ENCODE data around the gene NHEJ1.

NHEJ1 gene

DNA sequence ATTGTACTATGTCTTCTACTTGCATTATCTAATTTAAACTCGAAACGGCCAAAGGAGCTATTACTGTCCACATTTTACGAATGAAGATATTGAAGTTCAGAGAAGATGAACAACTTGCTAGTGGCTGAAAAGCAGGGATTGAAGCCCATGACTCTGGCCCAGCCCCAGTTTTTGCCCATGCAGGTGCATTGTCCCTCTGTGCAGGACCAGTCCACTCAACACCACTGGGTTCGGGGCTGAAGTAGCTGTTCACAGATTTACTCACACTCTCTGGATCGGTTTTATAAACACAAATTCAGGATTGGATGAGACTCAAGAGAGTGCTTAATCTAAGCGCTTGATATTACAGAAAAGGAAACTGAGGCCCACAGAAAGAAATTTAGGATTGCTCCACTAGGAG lies 98.5 kb downstream of the NHEJ1 start:
- Histone ChIP-seq H3K36me3 (ENCODE audit: control insufficient read depth in 2 of 2, insufficient read depth in 2 of 2, low read length in 2 of 2) (no peaks in the 10 kb centered on the region), H3K9me3 (ENCODE audit: control insufficient read depth in 2 of 2, low read length in 2 of 2) (no peaks in the 10 kb centered on the region), H3K9ac (ENCODE audit: low read length in 2 of 2) (no peak overlapping the region), H3K27me3 (ENCODE audit: control insufficient read depth in 1 of 2, insufficient read depth in 2 of 2, low read length in 2 of 2) (peaks cover 46 to 58% of the 10 kb centered on the region in 2 donors), H3K4me3 (ENCODE audit: low read length in 2 of 2) (no peak overlapping the region), H3K27ac (ENCODE audit: low read length) (no peak overlapping the region), H3K4me1 (ENCODE audit: control insufficient read depth, insufficient read depth, low read length) (peaks cover 37% of the 10 kb centered on the region)

- Histone ChIP-seq H3K4me1 (ENCODE audit: control insufficient read depth, insufficient read depth, low read length) (peaks cover 37% of the 10 kb centered on the region), H3K36me3 (ENCODE audit: control insufficient read depth in 2 of 2, insufficient read depth in 2 of 2, low read length in 2 of 2) (no peaks in the 10 kb centered on the region), H3K27ac (ENCODE audit: low read length) (no peak within 1 kb of the TSS), H3K4me3 (ENCODE audit: low read length in 2 of 2) (peak within 1 kb of the TSS in 1 of 2 donors; percentile 47), H3K27me3 (ENCODE audit: control insufficient read depth in 1 of 2, insufficient read depth in 2 of 2, low read length in 2 of 2) (peaks cover 55 to 66% of the 10 kb centered on the region in 2 donors), H3K9ac (ENCODE audit: low read length in 2 of 2) (no peak within 1 kb of the TSS), H3K9me3 (ENCODE audit: control insufficient read depth in 2 of 2, low read length in 2 of 2) (no peaks in the 10 kb centered on the region)
Observed at GRCh38 chr2:219060821-219061791, 99.5 kb downstream of the NHEJ1 start, which contains the start of gene IHH. TSS of gene IHH (minus strand) at chr2:219060921. CDS start at chr2:219060467, 454 bp downstream.

DNA sequence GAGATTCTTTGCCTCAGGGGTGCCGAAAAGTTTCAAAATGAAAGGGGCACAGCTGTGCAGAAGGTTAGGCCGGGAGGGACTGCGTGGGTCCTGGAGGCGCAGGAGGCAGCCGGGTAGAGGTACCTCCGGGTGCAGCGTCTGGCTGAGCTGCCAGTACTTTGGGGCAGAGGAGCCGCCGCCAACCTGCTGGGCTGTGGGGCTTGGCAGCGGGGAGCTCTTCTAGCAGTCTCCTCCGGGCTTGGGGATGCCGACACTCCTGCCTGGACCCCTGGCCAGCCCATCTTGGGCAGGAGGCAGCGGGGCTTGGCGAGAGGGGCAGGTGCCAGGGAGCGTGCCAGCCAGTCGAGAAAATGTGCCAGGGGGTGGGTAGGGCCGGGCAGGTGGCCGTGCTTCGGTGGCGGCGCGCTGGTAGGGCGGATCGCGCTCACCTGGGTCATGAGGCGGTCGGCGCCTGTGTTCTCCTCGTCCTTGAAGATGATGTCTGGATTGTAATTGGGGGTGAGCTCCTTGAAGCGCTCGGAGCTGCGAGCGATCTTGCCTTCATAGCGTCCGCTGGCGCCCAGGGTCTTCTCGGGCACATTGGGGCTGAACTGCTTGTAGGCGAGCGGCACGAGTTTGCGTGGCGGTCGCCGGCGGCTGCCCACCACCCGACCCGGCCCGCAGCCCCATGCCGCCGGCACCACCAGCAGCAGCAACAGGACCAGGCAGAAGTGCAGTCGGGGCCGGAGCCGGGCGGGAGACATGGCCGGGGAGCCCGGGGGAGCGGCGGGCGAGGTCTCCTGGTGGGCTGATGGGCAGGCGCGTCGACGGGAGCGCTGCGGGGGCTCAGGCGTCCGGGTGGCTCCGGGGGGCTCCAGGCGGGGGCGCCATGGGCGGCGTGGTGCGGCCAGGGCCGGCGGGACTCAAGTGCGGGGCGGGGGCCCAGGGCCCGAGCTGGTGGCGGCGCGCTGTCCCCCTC lies 100.6 kb downstream of the NHEJ1 start:
- peaks cover 61 to 71% of the 10 kb centered on the region in 2 donors for H3K27me3 ChIP-seq (ENCODE audit: control insufficient read depth in 1 of 2, insufficient read depth in 2 of 2, low read length in 2 of 2)
- H3K4me1 ChIP-seq (ENCODE audit: control insufficient read depth, insufficient read depth, low read length), result peaks cover 37% of the 10 kb centered on the region
- peak overlapping the region; percentile 11 to 40 for H3K4me3 ChIP-seq (ENCODE audit: low read length in 2 of 2)
- H3K9me3 ChIP-seq (ENCODE audit: control insufficient read depth in 2 of 2, low read length in 2 of 2), result no peaks in the 10 kb centered on the region
- H3K9ac ChIP-seq (ENCODE audit: low read length in 2 of 2), result no peak overlapping the region
- H3K27ac ChIP-seq (ENCODE audit: low read length), result no peak overlapping the region
- no peaks in the 10 kb centered on the region for H3K36me3 ChIP-seq (ENCODE audit: control insufficient read depth in 2 of 2, insufficient read depth in 2 of 2, low read length in 2 of 2)

DNA sequence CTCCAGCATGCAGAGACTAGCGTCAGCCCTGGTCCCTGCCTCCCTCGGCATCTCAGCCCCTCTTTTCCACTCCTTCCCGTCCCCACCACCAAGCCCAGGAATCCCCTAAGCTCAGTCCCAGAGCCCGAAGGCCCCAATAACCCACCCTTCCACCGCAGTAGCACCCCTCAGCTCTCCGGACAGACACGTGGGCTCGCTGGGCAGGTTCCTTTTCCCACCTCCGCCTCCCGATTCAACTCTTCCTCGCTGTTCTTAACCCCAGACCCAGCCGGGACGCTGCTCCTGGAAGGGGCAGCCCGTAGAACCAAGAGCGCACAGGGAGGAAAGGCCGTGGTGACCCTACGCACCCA lies 101.3 kb downstream of the NHEJ1 start:
- Histone ChIP-seq H3K9me3 (ENCODE audit: control insufficient read depth in 2 of 2, low read length in 2 of 2) (no peaks in the 10 kb centered on the region), H3K36me3 (ENCODE audit: control insufficient read depth in 2 of 2, insufficient read depth in 2 of 2, low read length in 2 of 2) (no peaks in the 10 kb centered on the region), H3K27ac (ENCODE audit: low read length) (no peak overlapping the region), H3K27me3 (ENCODE audit: control insufficient read depth in 1 of 2, insufficient read depth in 2 of 2, low read length in 2 of 2) (peaks cover 64 to 71% of the 10 kb centered on the region in 2 donors), H3K4me3 (ENCODE audit: low read length in 2 of 2) (peak overlapping the region; percentile 11 to 40), H3K9ac (ENCODE audit: low read length in 2 of 2) (no peak overlapping the region), H3K4me1 (ENCODE audit: control insufficient read depth, insufficient read depth, low read length) (peaks cover 37% of the 10 kb centered on the region)

- Histone ChIP-seq H3K27ac (ENCODE audit: low read length) (no peak overlapping the region), H3K27me3 (ENCODE audit: control insufficient read depth in 1 of 2, insufficient read depth in 2 of 2, low read length in 2 of 2) (peaks cover 64 to 71% of the 10 kb centered on the region in 2 donors), H3K4me1 (ENCODE audit: control insufficient read depth, insufficient read depth, low read length) (peaks cover 37% of the 10 kb centered on the region), H3K9ac (ENCODE audit: low read length in 2 of 2) (no peak overlapping the region), H3K4me3 (ENCODE audit: low read length in 2 of 2) (peak overlapping the region in 1 of 2 donors; percentile 55), H3K9me3 (ENCODE audit: control insufficient read depth in 2 of 2, low read length in 2 of 2) (no peaks in the 10 kb centered on the region), H3K36me3 (ENCODE audit: control insufficient read depth in 2 of 2, insufficient read depth in 2 of 2, low read length in 2 of 2) (no peaks in the 10 kb centered on the region)
Observed at GRCh38 chr2:219058541-219059374, 101.9 kb downstream of the NHEJ1 start.

- H3K4me3 ChIP-seq (ENCODE audit: low read length in 2 of 2), result peak overlapping the region; percentile 22 to 55
Observed at GRCh38 chr2:219057709-219058540, 102.7 kb downstream of the NHEJ1 start.

DNA sequence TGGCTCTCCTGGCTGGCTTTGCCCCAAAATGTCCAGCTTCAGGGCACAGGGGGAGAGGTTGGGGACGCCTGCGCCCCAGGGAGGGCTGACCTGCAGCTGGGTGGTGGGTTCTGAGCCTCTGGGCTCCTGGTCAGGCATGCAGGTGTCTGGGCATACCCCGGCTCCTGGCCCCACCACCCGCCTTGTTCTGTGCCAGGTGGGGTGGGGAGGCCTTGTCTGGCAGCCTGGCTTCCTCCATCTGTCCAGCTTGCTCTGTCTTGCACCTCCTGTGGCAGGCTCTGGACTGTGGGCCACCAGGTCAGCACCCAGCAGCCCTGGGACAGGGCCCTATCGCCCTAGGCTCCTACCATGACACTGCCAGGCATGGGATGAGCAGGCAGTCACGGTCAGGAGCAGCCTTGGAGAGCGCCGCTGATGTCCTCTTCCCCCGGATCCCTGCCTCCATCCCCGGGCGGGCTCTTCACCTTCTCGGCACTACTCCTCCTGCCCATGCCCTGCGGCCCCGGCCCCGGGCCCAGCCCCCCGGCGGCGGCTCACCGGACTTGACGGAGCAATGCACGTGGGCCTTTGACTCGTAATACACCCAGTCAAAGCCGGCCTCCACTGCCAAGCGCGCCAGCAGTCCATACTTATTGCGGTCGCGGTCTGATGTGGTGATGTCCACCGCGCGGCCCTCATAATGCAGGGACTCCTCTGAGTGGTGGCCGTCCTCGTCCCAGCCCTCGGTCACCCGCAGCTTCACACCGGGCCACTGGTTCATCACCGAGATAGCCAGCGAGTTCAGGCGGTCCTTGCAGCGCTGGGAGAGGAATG lies 103.5 kb downstream of the NHEJ1 start:
- peaks cover 37% of the 10 kb centered on the region for H3K4me1 ChIP-seq (ENCODE audit: control insufficient read depth, insufficient read depth, low read length)
- peak overlapping the region; percentile 22 to 55 for H3K4me3 ChIP-seq (ENCODE audit: low read length in 2 of 2)
- H3K9me3 ChIP-seq (ENCODE audit: control insufficient read depth in 2 of 2, low read length in 2 of 2), result no peaks in the 10 kb centered on the region
- H3K27ac ChIP-seq (ENCODE audit: low read length), result no peak overlapping the region
- H3K27me3 ChIP-seq (ENCODE audit: control insufficient read depth in 1 of 2, insufficient read depth in 2 of 2, low read length in 2 of 2), result peaks cover 55 to 63% of the 10 kb centered on the region in 2 donors
- H3K36me3 ChIP-seq (ENCODE audit: control insufficient read depth in 2 of 2, insufficient read depth in 2 of 2, low read length in 2 of 2), result no peaks in the 10 kb centered on the region
- H3K9ac ChIP-seq (ENCODE audit: low read length in 2 of 2), result no peak overlapping the region

More at GRCh38 chr2:219057709-219058540, 102.7 kb downstream of the NHEJ1 start:
- Histone ChIP-seq H3K9me3 (ENCODE audit: control insufficient read depth in 2 of 2, low read length in 2 of 2) (no peaks in the 10 kb centered on the region), H3K36me3 (ENCODE audit: control insufficient read depth in 2 of 2, insufficient read depth in 2 of 2, low read length in 2 of 2) (no peaks in the 10 kb centered on the region), H3K4me1 (ENCODE audit: control insufficient read depth, insufficient read depth, low read length) (peaks cover 37% of the 10 kb centered on the region), H3K27me3 (ENCODE audit: control insufficient read depth in 1 of 2, insufficient read depth in 2 of 2, low read length in 2 of 2) (peaks cover 60 to 71% of the 10 kb centered on the region in 2 donors), H3K9ac (ENCODE audit: low read length in 2 of 2) (no peak overlapping the region), H3K27ac (ENCODE audit: low read length) (no peak overlapping the region)

GRCh38 chr2:219056176-219056895 lies 104.3 kb downstream of the NHEJ1 start:
- H3K4me1 ChIP-seq (ENCODE audit: control insufficient read depth, insufficient read depth, low read length), result peaks cover 37% of the 10 kb centered on the region
- H3K36me3 ChIP-seq (ENCODE audit: control insufficient read depth in 2 of 2, insufficient read depth in 2 of 2, low read length in 2 of 2), result no peaks in the 10 kb centered on the region
- H3K27me3 ChIP-seq (ENCODE audit: control insufficient read depth in 1 of 2, insufficient read depth in 2 of 2, low read length in 2 of 2), result peaks cover 50 to 55% of the 10 kb centered on the region in 2 donors

More at GRCh38 chr2:219056176-219056895, 104.3 kb downstream of the NHEJ1 start:
- no peak overlapping the region for H3K27ac ChIP-seq (ENCODE audit: low read length)
- no peak overlapping the region for H3K9ac ChIP-seq (ENCODE audit: low read length in 2 of 2)
- no peaks in the 10 kb centered on the region for H3K9me3 ChIP-seq (ENCODE audit: control insufficient read depth in 2 of 2, low read length in 2 of 2)
- no peak overlapping the region for H3K4me3 ChIP-seq (ENCODE audit: low read length in 2 of 2)

All from stomach smooth muscle (tissue), 2 donors.